ENCODE data around the gene SSR1.
"Not testable (repeated sequence)": the region's sequence is repeated elsewhere in the genome, so short reads cannot be mapped to it uniquely, and the experiment has no call there.

SSR1 gene

DNA sequence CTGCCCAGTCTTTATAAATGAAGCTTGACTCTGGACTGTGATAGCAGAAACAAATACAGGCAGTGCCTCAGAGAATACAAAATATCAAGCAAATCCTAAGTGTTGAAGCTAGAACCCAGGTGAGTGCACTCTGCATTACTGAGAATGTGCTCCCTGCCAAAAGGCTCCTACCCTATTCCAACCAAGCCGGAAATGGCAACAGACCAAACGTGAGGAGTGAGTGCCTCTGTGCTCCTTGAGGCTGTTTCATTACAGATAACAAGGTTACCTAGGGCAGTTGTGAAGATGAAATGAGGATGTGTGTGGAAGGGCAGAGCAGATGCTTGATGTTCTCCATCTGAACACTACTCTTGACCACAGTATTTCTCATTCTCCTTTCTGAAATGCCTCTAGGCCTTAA is 29.3 kb downstream of the SSR1 start:
- no peak overlapping the region for H3K4me3 Mint-ChIP-seq
- ATAC-seq (ENCODE audit: low read depth) (no peak), DNase-seq (ENCODE audit: low spot score in 2 of 2) (no peak)
- no peaks in the 10 kb centered on the region for H3K9me3 Mint-ChIP-seq
- peak overlapping the region; percentile 58 for H3K27ac Mint-ChIP-seq
- peaks cover 5% of the 10 kb centered on the region for H3K36me3 Mint-ChIP-seq
- peaks cover 13% of the 10 kb centered on the region for H3K4me1 Mint-ChIP-seq
- H3K27me3 Mint-ChIP-seq = no peaks in the 10 kb centered on the region

DNA sequence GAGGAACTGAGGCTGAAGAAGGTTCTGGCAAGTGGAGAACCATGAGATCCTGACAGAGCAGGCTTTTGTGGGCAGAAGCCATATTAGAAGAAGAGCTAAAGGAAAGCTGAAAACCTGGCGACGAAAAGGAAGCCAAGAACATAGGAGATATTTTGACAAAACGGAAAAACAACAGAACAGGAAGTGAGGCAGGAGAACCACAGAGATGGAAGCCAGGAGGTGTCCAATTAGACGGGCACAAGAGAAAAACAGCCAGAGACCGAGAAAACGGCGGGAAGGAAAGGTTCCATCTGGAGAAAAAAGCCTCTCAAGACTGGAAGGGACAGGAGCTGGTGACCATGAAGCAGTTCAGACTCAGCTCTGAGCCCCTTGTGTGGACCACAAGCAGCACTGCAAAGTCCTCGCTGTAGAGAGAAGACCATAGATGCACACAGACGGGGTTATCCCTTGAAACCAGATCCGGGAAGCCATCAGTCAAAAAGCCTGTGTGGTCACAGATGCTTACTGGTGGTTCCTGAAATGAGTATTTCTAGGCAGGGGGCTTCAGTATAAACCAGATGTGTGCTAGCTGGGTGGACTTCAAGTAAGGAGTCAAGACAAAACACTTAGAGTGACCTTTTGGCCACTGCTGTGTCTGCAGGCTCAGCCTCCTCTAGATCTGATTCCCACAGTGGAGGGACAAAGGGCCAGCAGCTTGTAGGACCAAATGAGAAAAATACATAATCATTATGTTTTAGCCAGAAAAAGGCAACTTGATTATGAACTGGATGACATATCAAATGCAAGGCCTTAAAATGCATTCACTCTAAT is 30.7 kb downstream of the SSR1 start:
- H3K27ac Mint-ChIP-seq = peak overlapping the region; percentile 73
- DNase-seq (ENCODE audit: low spot score in 2 of 2) (no peak), ATAC-seq (ENCODE audit: low read depth) (no peak)
- peaks cover 1% of the 10 kb centered on the region for H3K9me3 Mint-ChIP-seq
- no peaks in the 10 kb centered on the region for H3K27me3 Mint-ChIP-seq
- peaks cover 5% of the 10 kb centered on the region for H3K36me3 Mint-ChIP-seq
- peaks cover 26% of the 10 kb centered on the region for H3K4me1 Mint-ChIP-seq
- no peak overlapping the region for H3K4me3 Mint-ChIP-seq

DNA sequence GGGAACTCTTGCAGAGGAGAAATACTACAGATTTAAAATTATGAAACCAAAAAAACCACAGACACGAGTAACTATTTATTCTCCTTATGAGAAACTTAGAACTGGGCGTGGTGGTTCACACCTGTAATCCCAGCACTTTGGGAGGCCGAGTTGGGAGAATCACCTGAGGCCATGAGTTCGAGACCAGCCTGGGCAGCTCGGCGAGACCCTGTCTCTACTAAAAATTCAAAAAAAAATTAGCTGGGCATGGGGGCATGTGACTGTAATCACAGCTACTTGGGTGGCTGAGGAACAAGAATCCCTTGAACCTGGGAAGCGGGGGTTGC is 36.8 kb downstream of the SSR1 start:
- peaks cover 6% of the 10 kb centered on the region for H3K27me3 Mint-ChIP-seq
- peak overlapping the region; percentile 50 for H3K4me3 Mint-ChIP-seq
- peaks cover 23% of the 10 kb centered on the region for H3K4me1 Mint-ChIP-seq
- peaks cover 2% of the 10 kb centered on the region for H3K36me3 Mint-ChIP-seq
- peaks cover 3% of the 10 kb centered on the region for H3K9me3 Mint-ChIP-seq
- ATAC-seq (ENCODE audit: low read depth) (no peak), DNase-seq (ENCODE audit: low spot score in 2 of 2) (no peak)
- H3K27ac Mint-ChIP-seq = no peak overlapping the region

DNA sequence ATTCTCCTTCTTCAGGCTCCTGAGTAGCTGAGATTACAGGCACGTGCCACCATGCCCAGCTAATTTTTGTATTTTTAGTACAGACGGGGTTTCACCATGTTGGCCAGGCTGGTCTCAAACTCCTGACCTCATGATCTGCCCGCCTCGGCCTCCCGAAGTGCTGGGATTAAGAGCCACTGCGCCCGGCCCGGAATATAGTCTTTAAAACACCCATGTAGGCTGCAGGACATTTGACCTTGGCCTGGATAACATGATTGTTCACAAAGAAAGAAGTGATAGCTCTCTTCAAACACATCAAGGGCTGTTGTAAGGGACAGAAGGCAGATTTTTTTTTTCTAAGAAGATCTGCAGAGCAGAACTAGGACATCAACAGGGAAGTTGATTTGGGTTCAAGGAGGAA is 38.5 kb downstream of the SSR1 start:
- DNase-seq (ENCODE audit: low spot score in 2 of 2); H3K27ac Mint-ChIP-seq; H3K4me3 Mint-ChIP-seq; H3K9me3 Mint-ChIP-seq; ATAC-seq (ENCODE audit: low read depth); H3K36me3 Mint-ChIP-seq: not testable (repeated sequence)
- H3K27me3 Mint-ChIP-seq = peaks cover 11% of the 10 kb centered on the region
- peaks cover 23% of the 10 kb centered on the region for H3K4me1 Mint-ChIP-seq

DNA sequence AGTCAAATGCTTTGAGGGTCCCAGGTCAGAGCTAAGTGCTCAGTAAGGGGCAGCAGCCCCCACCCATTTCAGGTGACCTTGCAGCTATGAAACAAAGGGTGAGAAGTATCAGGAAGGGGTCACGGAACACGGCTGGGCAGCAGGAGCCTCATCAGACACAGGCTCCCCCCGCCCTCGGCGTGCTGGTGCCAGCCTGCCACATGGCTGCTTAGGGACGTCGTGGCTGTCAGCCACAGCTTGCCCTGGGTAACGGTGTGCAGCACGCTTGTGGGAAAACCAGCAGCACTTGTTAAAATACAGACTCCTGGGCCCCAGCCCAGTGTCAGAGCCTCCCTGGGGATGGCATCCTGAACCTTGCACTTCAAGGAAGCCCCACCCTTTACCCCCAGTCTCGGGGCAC is 39.3 kb downstream of the SSR1 start:
- Mint-ChIP-seq H3K4me1 (peaks cover 20% of the 10 kb centered on the region), H3K9me3 (peaks cover 3% of the 10 kb centered on the region), H3K36me3 (peaks cover 2% of the 10 kb centered on the region), H3K4me3 (no peak overlapping the region), H3K27me3 (peaks cover 12% of the 10 kb centered on the region), H3K27ac (no peak overlapping the region)
- no peak for ATAC-seq (ENCODE audit: low read depth)
- DNase-seq (ENCODE audit: low spot score in 2 of 2) = no peak

DNA sequence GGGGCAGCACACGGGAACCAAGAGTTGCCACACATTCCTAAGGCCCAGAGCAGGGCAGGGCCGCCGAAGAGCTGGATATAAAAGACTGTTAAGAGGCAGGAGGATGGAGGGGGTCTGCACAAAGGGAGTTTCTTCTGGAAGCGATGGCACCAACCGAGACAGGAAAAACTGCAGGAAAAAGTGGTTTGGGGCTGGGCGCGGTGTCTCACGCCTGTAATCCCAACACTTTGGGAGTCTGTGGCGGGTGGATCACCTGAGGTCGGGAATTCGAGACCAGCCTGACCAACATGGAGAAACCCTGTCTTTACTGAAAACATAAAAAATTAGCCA is 41.8 kb downstream of the SSR1 start:
- Mint-ChIP-seq H3K9me3 (peaks cover 1% of the 10 kb centered on the region), H3K4me3 (no peak overlapping the region), H3K4me1 (peaks cover 4% of the 10 kb centered on the region), H3K27ac (no peak overlapping the region), H3K27me3 (peaks cover 12% of the 10 kb centered on the region), H3K36me3 (no peaks in the 10 kb centered on the region)
- no peak for DNase-seq (ENCODE audit: low spot score in 2 of 2)
- ATAC-seq (ENCODE audit: low read depth) = no peak

DNA sequence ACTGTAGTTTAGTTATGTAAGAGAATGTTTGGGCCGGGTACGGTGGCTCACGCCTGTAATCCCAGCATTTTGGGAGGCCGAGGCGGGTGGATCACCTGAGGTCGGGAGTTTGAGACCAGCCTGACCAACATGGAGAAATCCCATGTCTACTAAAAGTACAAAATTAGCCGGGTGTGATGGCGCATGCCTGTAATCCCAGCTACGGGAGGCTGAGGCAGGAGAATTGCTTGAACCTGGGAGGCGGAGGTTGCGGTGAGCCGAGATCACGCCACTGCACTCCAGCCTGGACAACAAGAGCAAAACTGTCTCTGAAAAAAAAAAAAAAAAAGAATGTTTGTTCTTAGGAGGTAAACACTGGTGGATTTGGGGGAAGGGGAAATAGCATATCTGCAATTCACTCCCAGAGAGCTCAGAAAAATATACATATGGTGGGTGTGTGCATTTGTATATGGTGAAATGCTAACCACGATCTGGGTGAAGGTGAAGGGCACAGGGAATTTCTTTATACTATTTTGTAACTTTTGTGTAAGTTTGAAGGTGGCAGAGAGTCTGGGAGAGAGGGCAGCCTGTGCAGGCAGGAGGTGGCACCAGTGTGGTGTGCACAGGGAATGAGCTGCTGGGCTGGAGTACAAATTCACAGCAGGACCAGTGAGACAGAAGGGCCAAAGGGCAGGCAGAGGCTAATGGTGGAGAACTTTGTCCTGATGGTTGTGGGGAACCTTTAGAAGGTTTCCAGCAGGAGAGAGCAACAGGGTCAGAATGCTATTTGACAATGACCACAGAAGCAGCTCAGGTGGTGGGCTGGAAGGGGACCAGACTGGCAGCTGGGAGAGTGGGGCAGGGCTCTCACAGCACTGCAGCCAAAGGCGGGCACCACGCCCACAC is 42.4 kb downstream of the SSR1 start:
- Mint-ChIP-seq H3K4me3 (no peak overlapping the region), H3K27ac (no peak overlapping the region), H3K9me3 (peaks cover 1% of the 10 kb centered on the region), H3K27me3 (peaks cover 12% of the 10 kb centered on the region), H3K36me3 (no peaks in the 10 kb centered on the region), H3K4me1 (no peaks in the 10 kb centered on the region)
- no peak for DNase-seq (ENCODE audit: low spot score in 2 of 2)
- no peak for ATAC-seq (ENCODE audit: low read depth)

DNA sequence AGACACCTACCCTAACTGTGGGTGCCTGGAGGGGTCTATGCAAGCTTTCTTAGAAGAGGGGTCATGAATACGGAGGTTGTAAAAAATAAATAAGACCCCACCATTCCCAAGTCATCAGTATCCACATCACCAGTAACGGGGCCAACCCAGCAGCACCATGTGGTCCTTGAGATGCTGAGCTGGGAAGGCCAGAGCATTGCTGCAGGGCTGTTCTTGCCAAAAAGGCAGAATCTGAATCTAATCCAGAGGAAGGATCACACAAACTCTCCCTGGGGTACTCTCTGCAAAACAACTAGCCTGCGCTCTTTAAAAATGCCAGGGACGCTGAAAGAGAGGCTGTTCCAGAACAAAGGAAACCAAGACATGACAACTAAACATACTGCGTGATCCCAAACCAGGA is 43.2 kb downstream of the SSR1 start:
- DNase-seq (ENCODE audit: low spot score in 2 of 2) (no peak), ATAC-seq (ENCODE audit: low read depth) (no peak)
- Mint-ChIP-seq H3K27me3 (peaks cover 12% of the 10 kb centered on the region), H3K9me3 (peaks cover 1% of the 10 kb centered on the region), H3K4me3 (no peak overlapping the region), H3K36me3 (no peaks in the 10 kb centered on the region), H3K4me1 (no peaks in the 10 kb centered on the region), H3K27ac (no peak overlapping the region)

DNA sequence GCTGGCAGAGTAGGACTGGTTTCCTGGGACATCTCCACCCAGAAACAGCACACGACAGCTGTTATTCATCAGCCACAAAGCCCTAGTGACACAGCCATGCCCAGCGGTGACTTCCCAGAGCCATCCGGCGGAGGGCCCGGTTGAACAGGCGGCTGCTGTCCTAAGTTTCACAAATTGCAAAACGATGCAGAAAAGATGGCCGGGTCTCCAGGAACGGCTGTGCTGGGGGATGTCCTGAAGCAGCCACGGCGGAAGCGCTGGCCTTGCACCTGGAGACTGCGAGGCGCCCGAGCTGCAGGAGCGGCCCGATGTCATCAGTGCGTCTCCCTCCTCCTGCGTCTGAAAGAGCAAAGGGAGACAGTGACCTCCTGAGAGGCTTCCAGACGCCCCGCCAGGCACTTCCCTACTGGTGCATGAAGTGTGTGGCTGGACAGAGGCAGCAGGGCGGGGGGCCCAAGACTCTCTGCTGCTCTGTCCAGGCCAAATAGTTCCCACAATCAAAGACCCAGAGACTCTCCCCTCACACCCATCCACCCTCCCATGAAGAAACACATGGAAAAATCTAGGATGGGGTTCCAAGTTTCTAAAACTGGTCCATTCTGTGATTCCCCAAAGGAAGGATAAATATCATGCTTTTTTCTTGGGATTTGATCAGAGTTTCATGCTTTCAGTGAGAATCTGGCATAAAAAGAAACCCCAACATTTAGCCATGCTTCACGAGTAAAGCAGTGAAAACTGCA is 44.0 kb downstream of the SSR1 start:
- no peak overlapping the region for H3K27ac Mint-ChIP-seq
- H3K27me3 Mint-ChIP-seq = peaks cover 12% of the 10 kb centered on the region
- no peak overlapping the region for H3K4me3 Mint-ChIP-seq
- no peaks in the 10 kb centered on the region for H3K4me1 Mint-ChIP-seq
- peaks cover 1% of the 10 kb centered on the region for H3K9me3 Mint-ChIP-seq
- H3K36me3 Mint-ChIP-seq = no peaks in the 10 kb centered on the region
- no peak for ATAC-seq (ENCODE audit: low read depth)
- DNase-seq (ENCODE audit: low spot score in 2 of 2) = no peak

DNA sequence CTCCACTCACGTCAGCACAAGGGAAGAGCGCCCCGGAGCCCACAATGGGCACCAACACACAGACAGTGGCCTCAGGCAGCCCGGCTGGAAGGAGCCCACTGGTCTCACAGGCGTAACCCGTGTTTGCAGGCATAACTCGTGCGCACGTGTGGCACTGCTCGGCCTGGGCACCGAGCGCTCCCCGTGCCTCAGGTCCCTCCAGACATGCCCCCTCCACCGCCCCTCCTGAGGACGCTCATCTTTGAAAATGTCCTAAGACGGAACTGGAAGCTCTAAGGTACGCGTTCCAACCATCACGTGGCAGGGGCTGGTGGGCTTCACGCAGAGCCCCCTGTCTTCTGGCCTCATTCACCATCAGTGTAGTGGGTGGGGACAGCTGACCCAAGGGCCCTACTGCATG is 44.6 kb downstream of the SSR1 start:
- H3K27me3 Mint-ChIP-seq = peaks cover 10% of the 10 kb centered on the region
- H3K27ac Mint-ChIP-seq = no peak overlapping the region
- ATAC-seq (ENCODE audit: low read depth) (no peak), DNase-seq (ENCODE audit: low spot score in 2 of 2) (no peak)
- H3K4me1 Mint-ChIP-seq = no peaks in the 10 kb centered on the region
- no peak overlapping the region for H3K4me3 Mint-ChIP-seq
- H3K9me3 Mint-ChIP-seq = peaks cover 1% of the 10 kb centered on the region
- H3K36me3 Mint-ChIP-seq = no peaks in the 10 kb centered on the region

DNA sequence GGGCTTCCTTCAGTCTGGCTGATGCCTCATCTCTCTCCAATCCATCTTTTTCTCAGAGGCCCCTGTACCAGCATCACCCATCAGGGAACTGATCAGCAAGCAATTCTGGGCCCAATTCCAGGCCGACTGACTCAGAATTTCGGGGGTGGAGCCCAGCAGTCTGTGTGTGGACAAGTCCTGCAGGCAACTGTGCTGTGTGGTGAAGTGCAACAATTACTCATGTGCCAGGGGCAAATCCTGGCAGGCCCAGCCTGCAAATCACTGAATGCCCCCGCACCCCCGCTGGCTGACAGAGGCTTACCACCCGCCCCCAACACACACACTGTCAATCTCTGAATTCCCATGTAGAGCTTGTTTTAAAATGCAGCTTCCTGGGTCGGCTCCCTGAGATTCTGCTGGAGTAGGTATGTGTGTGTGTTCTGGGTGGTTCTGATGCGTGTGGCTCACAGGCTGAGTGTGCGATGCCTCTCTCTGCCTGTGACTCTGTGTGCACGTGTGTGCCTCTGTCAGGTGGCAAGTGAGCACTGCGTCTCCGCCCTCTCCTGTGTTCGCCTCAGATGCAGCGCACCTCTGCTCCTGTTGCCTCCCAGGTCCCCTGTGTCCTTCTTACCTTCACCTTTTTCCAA is 45.4 kb downstream of the SSR1 start:
- Mint-ChIP-seq H3K4me1 (no peaks in the 10 kb centered on the region), H3K4me3 (no peak overlapping the region), H3K27ac (no peak overlapping the region), H3K36me3 (no peaks in the 10 kb centered on the region), H3K27me3 (peaks cover 10% of the 10 kb centered on the region), H3K9me3 (peaks cover 1% of the 10 kb centered on the region)
- DNase-seq (ENCODE audit: low spot score in 2 of 2) = no peak
- no peak for ATAC-seq (ENCODE audit: low read depth)

DNA sequence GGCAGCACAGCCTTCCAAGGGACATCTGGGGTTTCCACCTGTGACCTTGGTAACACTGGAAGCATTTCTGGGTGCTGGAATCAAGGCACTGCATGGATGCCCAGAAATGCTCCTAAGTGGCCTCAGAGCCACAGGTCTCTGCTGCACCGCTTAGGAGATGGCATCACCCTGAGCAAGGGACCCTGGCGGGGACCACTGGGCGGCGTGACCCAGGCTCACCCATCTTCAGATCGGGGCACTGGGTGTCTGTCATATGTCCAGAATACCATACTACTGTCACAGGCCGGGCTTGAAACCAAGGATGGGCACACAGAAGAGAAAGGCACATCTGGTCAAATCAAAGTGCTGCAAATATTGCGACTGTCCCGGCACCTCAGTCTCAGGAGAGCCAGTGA is 45.9 kb downstream of the SSR1 start:
- DNase-seq (ENCODE audit: low spot score in 2 of 2) = no peak
- no peaks in the 10 kb centered on the region for H3K9me3 Mint-ChIP-seq
- H3K27me3 Mint-ChIP-seq = peaks cover 7% of the 10 kb centered on the region
- no peak overlapping the region for H3K4me3 Mint-ChIP-seq
- no peak for ATAC-seq (ENCODE audit: low read depth)
- no peak overlapping the region for H3K27ac Mint-ChIP-seq
- H3K36me3 Mint-ChIP-seq = no peaks in the 10 kb centered on the region
- H3K4me1 Mint-ChIP-seq = peaks cover 3% of the 10 kb centered on the region

DNA sequence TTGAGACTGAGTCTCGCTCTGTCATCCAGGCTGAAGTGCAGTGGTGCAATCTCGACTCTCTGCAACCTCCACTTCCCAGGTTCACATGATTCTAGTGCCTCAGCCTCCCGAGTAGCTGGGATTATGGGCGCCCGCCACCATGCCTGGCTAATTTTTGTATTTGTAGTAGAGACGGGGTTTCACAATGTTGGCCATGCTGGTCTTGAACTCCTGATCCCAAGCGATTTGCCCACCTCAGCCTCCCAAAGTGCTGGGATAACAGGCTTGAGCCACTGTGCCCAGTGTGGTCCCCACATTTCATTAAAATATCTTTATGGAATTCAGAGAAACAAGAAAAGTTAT is 47.6 kb downstream of the SSR1 start:
- not testable (repeated sequence) for H3K36me3 Mint-ChIP-seq; H3K27me3 Mint-ChIP-seq; H3K27ac Mint-ChIP-seq; H3K9me3 Mint-ChIP-seq; H3K4me3 Mint-ChIP-seq; DNase-seq (ENCODE audit: low spot score in 2 of 2); ATAC-seq (ENCODE audit: low read depth)
- H3K4me1 Mint-ChIP-seq = peaks cover 13% of the 10 kb centered on the region

All from memory B cell (primary cell).